Measurements from ENCODE around the gene MRPL42.
"Not testable (repeated sequence)": the region's sequence is repeated elsewhere in the genome, so short reads cannot be mapped to it uniquely, and the experiment has no call there.

Gene MRPL42

DNA sequence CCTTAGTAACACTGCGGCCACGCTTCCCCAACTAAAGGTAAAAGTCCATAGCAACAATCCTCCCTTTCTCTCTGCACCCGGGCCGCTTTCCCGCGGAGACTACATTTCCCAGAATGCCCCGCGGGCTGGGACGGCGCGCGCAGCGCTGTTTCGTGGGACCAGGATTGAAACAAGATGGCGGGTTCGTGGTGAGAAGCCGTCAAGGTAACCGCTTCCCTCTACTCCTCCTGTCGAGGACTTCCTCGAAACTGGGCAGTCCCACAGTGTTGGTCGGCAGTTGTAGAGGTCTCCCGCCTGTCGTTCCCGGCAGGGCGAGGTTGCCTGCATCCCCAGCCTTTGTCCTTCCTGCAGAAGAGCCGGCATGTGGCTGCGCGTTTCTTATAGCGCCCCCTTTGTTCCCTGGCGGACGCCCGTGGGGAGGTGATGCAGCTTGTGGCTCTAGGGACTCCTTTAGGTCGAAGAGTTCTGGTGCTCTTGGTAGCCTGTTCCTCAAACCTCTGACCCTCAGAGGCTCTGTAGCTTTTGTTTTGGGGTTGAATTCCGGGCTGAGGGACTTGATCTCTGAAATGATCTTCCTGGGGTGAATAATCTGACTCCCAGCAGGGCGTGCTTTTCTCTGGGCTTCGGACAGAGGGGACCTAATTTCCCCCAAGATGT lies at the start of gene MRPL42:
MRPL42 (plus strand) TSS at position 164 of the 657 bp plus-strand sequence. CDS start 1,772 bp downstream, outside the sequence.
- DNase-seq (ENCODE audit: low spot score in 2 of 2) (peak; percentile 90 to 97), ATAC-seq (peak; percentile 94)
- Mint-ChIP-seq H3K4me1 (peaks cover 26% of the 10 kb centered on the region), H3K36me3 (peaks cover 40% of the 10 kb centered on the region), H3K9me3 (no peaks in the 10 kb centered on the region), H3K27ac (peak within 1 kb of the TSS; percentile 96), H3K4me3 (peak within 1 kb of the TSS; percentile 88)

DNA sequence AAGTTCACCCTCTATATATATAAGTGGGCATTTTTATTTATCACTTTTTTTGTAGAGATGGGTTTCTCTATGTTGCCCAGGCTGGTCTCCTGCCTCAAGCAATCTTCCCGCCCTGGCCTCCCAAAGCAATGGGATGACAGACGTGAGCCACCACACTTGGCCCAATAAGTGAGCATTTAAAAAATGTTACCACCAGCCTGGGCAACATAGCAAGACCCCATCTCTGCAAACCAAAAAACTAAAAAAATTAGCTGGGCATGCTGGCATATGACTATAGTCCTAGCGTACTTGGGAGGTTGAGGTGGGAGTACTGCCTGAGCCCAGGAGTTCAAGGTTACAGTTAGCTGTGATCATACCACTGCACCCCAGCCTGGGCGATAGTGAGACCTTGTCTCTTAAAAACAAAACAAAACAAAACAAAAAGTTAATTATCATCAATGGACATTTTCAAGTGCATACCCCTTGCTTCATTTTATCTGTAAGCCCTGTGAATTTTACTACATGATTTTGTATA lies 49.3 kb upstream of the MRPL42 start:
- H3K4me3 Mint-ChIP-seq: no peak overlapping the region
- ATAC-seq (no peak), DNase-seq (ENCODE audit: low spot score in 2 of 2) (no peak)
- H3K36me3 Mint-ChIP-seq: peaks cover 15% of the 10 kb centered on the region
- H3K9me3 Mint-ChIP-seq: no peaks in the 10 kb centered on the region
- H3K27ac Mint-ChIP-seq: no peak overlapping the region
- H3K4me1 Mint-ChIP-seq: peaks cover 74% of the 10 kb centered on the region

DNA sequence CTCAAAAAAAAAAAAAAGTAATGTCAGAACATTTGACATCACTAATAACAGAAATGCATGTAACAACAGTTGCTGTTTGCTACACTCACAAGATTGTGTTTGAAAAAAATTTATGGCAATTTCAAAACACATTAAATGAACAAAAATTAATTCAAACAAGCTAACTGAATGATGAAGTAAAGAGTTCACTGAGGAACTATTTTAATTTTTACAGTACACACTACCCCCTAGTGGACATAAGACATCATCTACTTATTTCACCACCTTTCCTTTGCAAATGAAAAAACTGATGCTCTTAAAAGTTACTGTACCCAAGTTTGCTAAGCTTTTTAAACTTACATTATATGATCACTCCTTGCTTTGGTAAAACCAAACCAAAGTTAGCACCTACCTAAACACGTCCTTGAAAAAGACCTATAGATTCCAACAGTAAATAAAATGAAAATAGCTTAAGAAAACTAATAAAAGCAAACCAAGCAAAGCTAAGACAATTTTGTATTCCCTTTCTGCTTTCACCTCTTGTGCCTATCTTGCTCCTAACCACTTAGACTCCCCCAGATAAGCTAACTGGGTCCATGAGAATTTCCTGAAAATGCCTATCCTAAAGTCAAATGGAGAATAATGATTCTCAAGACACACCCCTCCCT lies 47.8 kb upstream of the MRPL42 start:
- DNase-seq (ENCODE audit: low spot score in 2 of 2) (no peak), ATAC-seq (peak; percentile 58)
- H3K9me3 Mint-ChIP-seq: no peaks in the 10 kb centered on the region
- peaks cover 73% of the 10 kb centered on the region for H3K4me1 Mint-ChIP-seq
- H3K36me3 Mint-ChIP-seq: peaks cover 15% of the 10 kb centered on the region
- no peak overlapping the region for H3K27ac Mint-ChIP-seq
- H3K4me3 Mint-ChIP-seq: no peak overlapping the region

DNA sequence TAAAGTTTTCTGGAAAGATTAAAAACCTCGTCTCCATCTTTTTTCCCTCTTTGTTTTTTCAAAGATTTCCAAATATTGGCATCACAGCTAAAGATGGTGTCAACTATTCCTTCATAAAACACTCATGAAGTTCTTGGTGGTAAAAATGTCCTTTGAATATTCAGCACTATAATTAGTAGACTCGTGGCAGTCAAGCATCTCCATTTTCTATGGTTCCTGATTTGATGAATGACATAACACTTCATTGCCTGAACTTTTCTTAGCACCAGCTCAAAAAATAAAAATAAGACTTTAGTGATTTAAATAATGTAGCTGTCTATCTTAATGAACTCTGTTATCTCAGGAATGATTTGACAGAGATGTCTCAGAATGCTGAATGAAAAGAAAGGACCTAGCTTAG lies 45.3 kb upstream of the MRPL42 start:
- Mint-ChIP-seq H3K9me3 (no peaks in the 10 kb centered on the region), H3K4me1 (peaks cover 69% of the 10 kb centered on the region), H3K27ac (peak overlapping the region; percentile 20), H3K36me3 (peaks cover 15% of the 10 kb centered on the region), H3K4me3 (no peak overlapping the region)
- DNase-seq (ENCODE audit: low spot score in 2 of 2): no peak
- ATAC-seq: no peak

DNA sequence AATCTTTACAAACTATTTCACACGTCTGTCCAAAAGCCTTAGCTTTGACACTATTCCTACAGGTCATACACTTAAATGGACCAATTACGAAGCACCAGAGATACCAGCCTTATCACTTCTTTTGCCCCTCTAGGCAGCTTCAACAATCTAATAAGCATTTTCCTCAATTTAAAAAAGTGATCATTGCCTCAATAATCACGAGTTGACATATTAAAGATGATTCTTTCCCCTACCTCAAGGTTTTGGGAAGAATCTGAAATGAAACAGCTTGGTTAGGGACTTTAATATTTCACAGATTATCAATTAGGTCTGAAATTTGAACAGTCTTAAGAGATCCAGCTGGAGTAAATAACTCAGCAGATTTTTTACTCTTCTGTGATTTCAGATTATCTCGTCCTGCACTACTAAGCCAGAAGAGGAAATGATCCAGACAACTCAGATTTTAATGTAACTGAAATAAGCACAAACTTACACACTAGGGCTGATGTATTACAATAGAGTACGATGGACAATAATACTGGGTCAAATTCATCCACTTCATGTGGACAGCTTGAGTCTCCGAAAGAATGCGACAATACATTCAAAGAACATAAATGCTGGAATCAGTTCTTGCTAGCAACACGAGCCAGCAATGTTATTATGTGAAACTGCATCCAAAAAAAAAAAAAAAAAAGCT lies 41.4 kb upstream of the MRPL42 start:
- DNase-seq (ENCODE audit: low spot score in 2 of 2) (no peak), ATAC-seq (no peak)
- Mint-ChIP-seq H3K27ac (no peak overlapping the region), H3K36me3 (peaks cover 25% of the 10 kb centered on the region), H3K4me3 (peak overlapping the region; percentile 2), H3K9me3 (no peaks in the 10 kb centered on the region), H3K4me1 (peaks cover 75% of the 10 kb centered on the region)

DNA sequence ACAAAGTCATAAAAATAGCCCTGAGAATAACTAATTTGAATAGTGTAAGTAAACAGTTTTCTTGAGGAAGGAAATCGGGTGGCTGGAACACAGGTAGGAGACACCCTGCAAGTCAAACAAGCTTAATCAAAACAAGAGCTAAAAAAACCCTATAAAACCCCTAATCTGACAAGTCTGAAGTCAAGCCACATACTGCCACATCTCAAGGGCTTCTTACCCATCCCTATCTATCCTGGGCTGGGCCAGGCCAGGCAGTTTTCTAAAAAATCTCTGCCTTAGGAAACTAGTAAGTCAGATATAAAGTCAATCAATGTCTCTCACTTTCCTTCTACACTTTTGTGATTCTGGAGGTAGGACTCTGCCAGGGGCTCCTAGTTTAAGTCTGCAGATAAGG lies 40.9 kb upstream of the MRPL42 start:
- Mint-ChIP-seq H3K4me3 (peak overlapping the region; percentile 2), H3K36me3 (peaks cover 25% of the 10 kb centered on the region), H3K27ac (no peak overlapping the region), H3K4me1 (peaks cover 78% of the 10 kb centered on the region), H3K9me3 (no peaks in the 10 kb centered on the region)
- peak; percentile 61 for ATAC-seq
- peak in 1 of 2 donors; percentile 38 for DNase-seq (ENCODE audit: low spot score in 2 of 2)

DNA sequence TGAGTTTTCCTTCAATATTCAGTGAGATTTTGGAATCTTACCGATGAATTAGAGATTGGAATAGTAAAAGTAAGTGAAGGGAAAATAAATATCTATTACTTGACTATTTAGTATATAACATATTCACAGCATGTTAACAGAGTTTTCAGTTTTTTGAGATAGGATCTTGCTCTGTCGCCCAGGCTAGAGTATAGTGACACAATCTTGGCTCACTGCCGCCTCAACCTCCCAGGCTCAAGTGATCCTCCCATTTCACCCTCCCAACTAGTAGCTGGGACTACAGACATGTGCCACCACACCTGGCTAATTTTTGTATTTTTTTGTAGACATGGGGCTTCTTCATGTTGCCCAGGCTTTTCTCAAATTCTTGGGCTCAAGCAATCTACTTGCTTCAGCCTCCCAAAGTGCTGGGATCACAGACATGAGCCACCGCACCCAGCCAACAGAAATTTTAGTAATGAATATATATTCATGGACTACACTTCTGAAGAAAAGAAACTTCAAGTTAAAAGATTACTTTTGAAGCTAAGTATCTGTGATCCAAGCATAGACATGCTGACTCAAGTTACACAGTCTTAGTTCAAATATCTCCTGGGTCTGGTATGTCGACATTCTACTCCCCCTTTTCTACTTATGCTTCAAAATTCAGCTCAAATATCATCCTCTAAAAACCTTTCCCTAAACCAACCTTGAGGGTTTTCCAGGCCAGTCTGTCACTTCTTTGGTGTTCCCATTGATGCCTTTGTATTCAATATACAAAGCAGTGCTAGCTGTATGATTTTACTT lies 39.3 kb upstream of the MRPL42 start:
- Mint-ChIP-seq H3K36me3 (peaks cover 9% of the 10 kb centered on the region), H3K27ac (no peak overlapping the region), H3K9me3 (no peaks in the 10 kb centered on the region), H3K4me3 (no peak overlapping the region), H3K4me1 (peaks cover 76% of the 10 kb centered on the region)
- DNase-seq (ENCODE audit: low spot score in 2 of 2) (no peak), ATAC-seq (no peak)

DNA sequence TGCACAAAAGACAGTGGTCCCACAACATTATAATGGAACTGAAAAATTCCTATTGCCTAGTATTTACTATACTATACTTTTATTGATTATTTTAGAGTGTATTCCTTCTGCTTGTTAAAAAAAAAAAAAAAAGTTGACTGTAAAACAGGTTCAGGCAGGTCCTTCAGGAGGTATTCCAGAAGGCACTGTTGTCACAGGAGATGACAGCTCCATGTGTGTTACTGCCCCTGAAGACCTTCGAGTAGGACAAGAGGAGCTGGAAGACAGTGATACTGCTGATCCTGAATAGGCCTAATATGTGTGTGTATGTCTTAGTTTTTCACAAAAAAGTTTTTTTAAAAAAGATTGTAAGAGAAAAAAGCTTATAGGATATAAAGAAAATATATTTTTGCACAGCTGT lies 37.9 kb upstream of the MRPL42 start:
- Mint-ChIP-seq H3K4me3 (no peak overlapping the region), H3K9me3 (no peaks in the 10 kb centered on the region), H3K36me3 (peaks cover 16% of the 10 kb centered on the region), H3K27ac (no peak overlapping the region), H3K4me1 (peaks cover 63% of the 10 kb centered on the region)
- DNase-seq (ENCODE audit: low spot score in 2 of 2) (no peak), ATAC-seq (no peak)

DNA sequence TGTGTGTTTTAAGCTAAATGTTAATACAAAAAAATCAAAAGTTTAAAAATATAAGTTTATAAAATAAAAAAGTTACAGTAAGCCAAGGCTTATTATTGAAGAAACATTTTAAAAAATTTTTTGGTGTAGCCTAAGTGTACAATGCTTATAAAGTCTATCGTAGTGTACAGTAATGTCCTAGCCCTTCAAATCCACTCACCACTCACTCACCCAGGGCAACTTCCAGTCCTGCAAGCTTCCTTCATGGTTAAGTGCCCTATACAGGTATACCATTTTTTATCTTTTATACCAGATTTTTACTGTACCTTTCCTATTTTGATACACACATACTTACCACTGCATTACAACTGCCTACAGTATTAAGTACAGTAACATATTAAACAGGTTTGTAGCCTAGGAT lies 37.5 kb upstream of the MRPL42 start:
- H3K9me3 Mint-ChIP-seq: no peaks in the 10 kb centered on the region
- H3K27ac Mint-ChIP-seq: peak overlapping the region; percentile 59
- DNase-seq (ENCODE audit: low spot score in 2 of 2) (no peak), ATAC-seq (no peak)
- H3K4me3 Mint-ChIP-seq: no peak overlapping the region
- peaks cover 16% of the 10 kb centered on the region for H3K36me3 Mint-ChIP-seq
- peaks cover 59% of the 10 kb centered on the region for H3K4me1 Mint-ChIP-seq

DNA sequence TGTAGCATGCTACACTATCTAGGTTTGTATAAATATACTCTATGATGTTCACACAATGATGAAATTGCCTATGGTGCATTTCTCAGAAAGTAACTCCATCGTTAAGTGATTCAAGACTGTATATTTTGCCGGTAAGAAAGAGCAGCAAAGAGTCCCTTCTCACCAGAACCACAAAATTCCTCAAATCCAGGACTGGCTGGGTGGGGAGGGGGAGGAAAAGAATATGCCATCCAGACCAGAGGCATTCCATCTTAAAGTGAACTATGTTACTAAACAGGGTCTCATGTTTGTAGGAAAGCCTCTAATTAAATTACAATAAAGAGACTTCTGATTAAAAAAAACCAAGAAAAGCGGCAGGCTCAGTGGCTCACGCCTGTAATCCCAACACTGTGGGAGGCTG lies 37.0 kb upstream of the MRPL42 start:
- Mint-ChIP-seq H3K36me3 (peaks cover 16% of the 10 kb centered on the region), H3K9me3 (no peaks in the 10 kb centered on the region), H3K4me3 (no peak overlapping the region), H3K4me1 (peaks cover 59% of the 10 kb centered on the region), H3K27ac (peak overlapping the region; percentile 59)
- ATAC-seq (no peak), DNase-seq (ENCODE audit: low spot score in 2 of 2) (no peak)

DNA sequence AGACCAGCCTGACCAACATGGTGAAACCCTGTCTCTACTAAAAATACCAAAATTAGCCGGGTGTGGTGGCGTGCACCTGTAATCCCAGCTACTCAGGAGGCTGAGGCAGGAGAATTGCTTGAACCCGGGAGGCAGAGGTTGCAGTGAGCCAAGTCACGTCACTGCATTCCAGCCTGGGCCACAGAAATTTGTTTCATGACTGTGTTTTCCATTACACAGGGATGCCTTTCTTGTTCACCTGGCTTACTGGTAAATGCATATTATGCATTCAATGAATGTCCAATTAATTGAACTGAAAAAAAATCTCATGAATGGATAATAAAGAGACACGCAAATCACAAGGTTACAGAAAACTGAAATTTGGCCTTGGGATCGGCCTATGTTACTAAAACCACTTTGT lies 35.3 kb upstream of the MRPL42 start:
- ATAC-seq; H3K4me3 Mint-ChIP-seq; H3K9me3 Mint-ChIP-seq; DNase-seq (ENCODE audit: low spot score in 2 of 2): not testable (repeated sequence)
- Mint-ChIP-seq H3K27ac (peak overlapping the region; percentile 50), H3K4me1 (peaks cover 62% of the 10 kb centered on the region), H3K36me3 (peaks cover 27% of the 10 kb centered on the region)

DNA sequence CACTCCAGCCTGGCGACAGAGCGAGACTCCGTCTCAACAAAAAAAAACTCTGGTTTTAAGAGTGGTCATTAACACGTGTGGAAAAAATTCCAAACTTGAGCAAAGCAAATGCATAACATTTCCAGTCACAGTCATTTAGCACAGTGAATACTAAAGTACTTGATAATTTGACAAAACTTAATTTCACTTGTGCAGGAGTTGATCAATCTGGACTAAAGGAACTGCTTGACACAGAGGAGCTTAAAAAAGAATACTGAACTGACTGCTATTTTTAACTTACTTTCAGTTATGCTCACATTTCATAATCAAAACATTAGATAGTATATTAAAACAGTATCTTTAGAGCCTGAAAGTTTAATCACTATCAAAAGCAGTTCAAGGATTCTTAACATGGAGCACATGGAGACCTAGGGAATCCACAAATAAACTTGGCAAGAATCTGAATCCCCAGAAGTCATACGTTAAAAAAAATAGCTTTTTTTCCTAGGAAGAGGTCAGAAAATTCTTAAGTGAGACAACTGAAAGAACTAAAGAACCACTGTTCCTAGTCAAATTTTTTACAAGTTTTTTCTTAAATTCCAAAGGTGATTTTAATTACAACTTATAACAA lies 33.0 kb upstream of the MRPL42 start:
- no peak overlapping the region for H3K4me3 Mint-ChIP-seq
- no peak overlapping the region for H3K27ac Mint-ChIP-seq
- H3K9me3 Mint-ChIP-seq: no peaks in the 10 kb centered on the region
- peaks cover 27% of the 10 kb centered on the region for H3K36me3 Mint-ChIP-seq
- peaks cover 65% of the 10 kb centered on the region for H3K4me1 Mint-ChIP-seq
- no peak for ATAC-seq
- DNase-seq (ENCODE audit: low spot score in 2 of 2): no peak

DNA sequence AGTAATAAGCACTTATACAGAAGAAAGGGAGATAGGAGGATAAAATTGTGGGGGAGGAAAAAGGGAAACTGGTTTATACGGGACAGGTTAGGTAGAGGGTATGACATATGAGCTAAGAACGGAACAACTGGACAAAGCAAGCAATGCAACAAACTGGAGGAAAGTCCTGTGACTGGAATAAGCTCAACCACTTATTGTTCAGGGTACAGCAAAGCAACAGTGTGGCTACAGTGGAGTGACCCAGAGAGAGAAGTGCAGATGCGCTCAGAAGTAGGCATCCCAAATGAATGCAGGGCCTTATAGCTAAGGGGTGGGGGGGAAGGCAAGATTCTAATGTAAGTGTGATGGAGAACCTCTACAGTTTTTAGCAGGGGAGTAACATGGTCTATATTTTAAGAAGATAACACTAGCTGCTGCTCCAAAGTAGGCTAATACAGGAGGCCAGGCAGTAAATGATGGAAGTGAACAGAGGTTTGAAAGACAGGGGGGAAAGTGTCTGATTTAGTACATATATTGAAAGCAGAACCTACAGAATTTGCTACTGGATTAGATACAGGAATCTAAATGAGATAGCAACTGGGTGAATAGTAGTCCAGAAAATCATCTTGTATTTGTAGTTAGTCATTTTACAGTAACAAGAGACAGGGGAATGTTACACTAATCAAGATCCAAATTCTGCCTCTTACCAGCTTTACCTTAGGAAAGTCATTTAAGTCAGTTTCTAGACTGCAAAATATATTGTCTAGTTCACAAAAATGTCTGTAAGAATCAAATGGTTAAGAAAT lies 28.9 kb upstream of the MRPL42 start:
- Mint-ChIP-seq H3K9me3 (no peaks in the 10 kb centered on the region), H3K4me1 (peaks cover 64% of the 10 kb centered on the region), H3K4me3 (peak overlapping the region; percentile 97), H3K27ac (peak overlapping the region; percentile 93), H3K36me3 (peaks cover 33% of the 10 kb centered on the region)
- DNase-seq (ENCODE audit: low spot score in 2 of 2): no peak
- ATAC-seq: no peak

Measured in stimulated activated effector memory CD8-positive, alpha-beta T cell treated with anti-CD3 and anti-CD28 coated beads, Interleukin-12 subunit alpha, Interleukin-12 subunit beta, amount 100 ng/mL, for 72 hours (primary cell).